ENCODE measurements around the gene ALG12.

The ALG12 gene

DNA sequence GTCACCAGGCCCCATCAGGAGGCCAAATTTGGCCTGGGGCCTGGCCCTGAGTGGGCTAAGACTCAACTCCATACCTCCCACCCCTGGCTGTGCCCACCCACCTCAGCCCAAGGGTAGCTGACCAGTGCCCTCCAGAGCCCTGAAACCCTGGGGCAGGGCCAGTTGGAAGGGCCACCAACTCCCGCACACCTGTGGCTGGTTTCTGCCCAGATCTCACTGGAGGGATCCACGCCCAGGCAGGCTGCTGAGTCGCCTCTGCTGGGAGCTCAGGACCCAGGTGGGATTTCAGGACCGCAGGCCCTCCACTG is 33.4 kb upstream of the ALG12 start:
- TF ChIP-seq, protein P1, sequence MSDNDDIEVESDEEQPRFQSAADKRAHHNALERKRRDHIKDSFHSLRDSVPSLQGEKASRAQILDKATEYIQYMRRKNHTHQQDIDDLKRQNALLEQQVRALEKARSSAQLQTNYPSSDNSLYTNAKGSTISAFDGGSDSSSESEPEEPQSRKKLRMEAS (IDR thresholded peaks at IDR 0.05; ENCODE audit: low read depth, low read length), result no peak
- TF ChIP-seq POLR2A (IDR thresholded peaks at IDR 0.05; ENCODE audit: extremely low read depth, insufficient read length), result no peak
- no peak overlapping the region for H3K4me3 ChIP-seq (ENCODE audit: low read depth, low read length)
- no peak for DNase-seq (ENCODE audit: low read depth)

GRCh38 chr22:49951000-49951677 is 32.9 kb upstream of the ALG12 start:
- no peak overlapping the region for H3K4me3 ChIP-seq (ENCODE audit: low read depth, low read length)
- TF ChIP-seq POLR2A (IDR thresholded peaks at IDR 0.05; ENCODE audit: extremely low read depth, insufficient read length) (no peak), MYC (IDR thresholded peaks at IDR 0.05; ENCODE audit: low read depth, low read length) (no peak)
- TF ChIP-seq, protein P2, sequence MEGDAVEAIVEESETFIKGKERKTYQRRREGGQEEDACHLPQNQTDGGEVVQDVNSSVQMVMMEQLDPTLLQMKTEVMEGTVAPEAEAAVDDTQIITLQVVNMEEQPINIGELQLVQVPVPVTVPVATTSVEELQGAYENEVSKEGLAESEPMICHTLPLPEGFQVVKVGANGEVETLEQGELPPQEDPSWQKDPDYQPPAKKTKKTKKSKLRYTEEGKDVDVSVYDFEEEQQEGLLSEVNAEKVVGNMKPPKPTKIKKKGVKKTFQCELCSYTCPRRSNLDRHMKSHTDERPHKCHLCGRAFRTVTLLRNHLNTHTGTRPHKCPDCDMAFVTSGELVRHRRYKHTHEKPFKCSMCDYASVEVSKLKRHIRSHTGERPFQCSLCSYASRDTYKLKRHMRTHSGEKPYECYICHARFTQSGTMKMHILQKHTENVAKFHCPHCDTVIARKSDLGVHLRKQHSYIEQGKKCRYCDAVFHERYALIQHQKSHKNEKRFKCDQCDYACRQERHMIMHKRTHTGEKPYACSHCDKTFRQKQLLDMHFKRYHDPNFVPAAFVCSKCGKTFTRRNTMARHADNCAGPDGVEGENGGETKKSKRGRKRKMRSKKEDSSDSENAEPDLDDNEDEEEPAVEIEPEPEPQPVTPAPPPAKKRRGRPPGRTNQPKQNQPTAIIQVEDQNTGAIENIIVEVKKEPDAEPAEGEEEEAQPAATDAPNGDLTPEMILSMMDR (IDR thresholded peaks at IDR 0.05; ENCODE audit: low read depth, low read length), result no peak
- TF ChIP-seq, protein P1 (IDR thresholded peaks at IDR 0.05; ENCODE audit: low read depth, low read length), result no peak
- DNase-seq (ENCODE audit: low read depth), result no peak

GRCh38 chr22:49950396-49950994 is 32.3 kb upstream of the ALG12 start:
- H3K4me3 ChIP-seq (ENCODE audit: low read depth, low read length), result no peak overlapping the region
- DNase-seq (ENCODE audit: low read depth), result no peak
- TF ChIP-seq, protein P2 (IDR thresholded peaks at IDR 0.05; ENCODE audit: low read depth, low read length), result no peak
- TF ChIP-seq, protein P1 (IDR thresholded peaks at IDR 0.05; ENCODE audit: low read depth, low read length), result no peak
- no peak for TF ChIP-seq POLR2A (IDR thresholded peaks at IDR 0.05; ENCODE audit: extremely low read depth, insufficient read length)
- TF ChIP-seq MYC (IDR thresholded peaks at IDR 0.05; ENCODE audit: low read depth, low read length), result no peak

- no peak for DNase-seq (ENCODE audit: low read depth)
- no peak for TF ChIP-seq MYC (IDR thresholded peaks at IDR 0.05; ENCODE audit: low read depth, low read length)
- TF ChIP-seq, protein P2 (IDR thresholded peaks at IDR 0.05; ENCODE audit: low read depth, low read length), result no peak
- TF ChIP-seq, protein P1 (IDR thresholded peaks at IDR 0.05; ENCODE audit: low read depth, low read length), result no peak
- H3K4me3 ChIP-seq (ENCODE audit: low read depth, low read length), result no peak overlapping the region
Measured at GRCh38 chr22:49949914-49950292, 31.7 kb upstream of the ALG12 start.

- TF ChIP-seq, protein P1 (IDR thresholded peaks at IDR 0.05; ENCODE audit: low read depth, low read length), result no peak
- TF ChIP-seq MYC (IDR thresholded peaks at IDR 0.05; ENCODE audit: low read depth, low read length) (no peak), POLR2A (IDR thresholded peaks at IDR 0.05; ENCODE audit: extremely low read depth, insufficient read length) (no peak)
- TF ChIP-seq, protein P2 (IDR thresholded peaks at IDR 0.05; ENCODE audit: low read depth, low read length), result no peak
- DNase-seq (ENCODE audit: low read depth), result no peak
- no peak overlapping the region for H3K4me3 ChIP-seq (ENCODE audit: low read depth, low read length)
Measured at GRCh38 chr22:49948958-49949913, 31.0 kb upstream of the ALG12 start.

Data from NB4 (cell line).